Measurements from ENCODE around the gene OSBPL10. TPM values are rescaled to one million over a fixed set of nuclear protein-coding genes. Genes with fewer than 3 reads are reported as not detected.
"Not testable (repeated sequence)": the region's sequence is repeated elsewhere in the genome, so short reads cannot be mapped to it uniquely, and the experiment has no call there.

Gene OSBPL10
- total and polyA plus RNA-seq, 2 of the 8 experiments (the other 6 are each of a cell fraction or from before 2014, with no cell fraction given): 26.2 to 86.7 TPM

DNA sequence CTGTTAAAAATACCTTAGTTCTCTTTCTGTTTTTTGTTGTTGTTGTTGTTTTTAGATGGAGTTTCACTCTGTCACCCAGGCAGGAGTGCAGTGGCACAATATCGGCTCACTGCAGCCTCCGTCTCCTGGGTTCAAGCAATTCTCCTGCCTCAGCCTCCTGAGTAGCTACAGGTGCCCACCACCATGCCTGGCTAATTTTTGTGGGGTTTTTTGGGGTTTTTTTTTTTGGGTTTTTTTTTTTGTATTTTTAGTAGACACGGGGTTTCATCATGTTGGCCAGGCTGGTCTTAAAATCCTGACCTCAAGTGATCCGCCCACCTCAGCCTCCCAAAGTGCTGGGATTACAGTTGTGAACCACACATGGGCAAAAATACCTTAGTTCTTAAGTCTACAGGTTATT lies 120.4 kb downstream of the OSBPL10 start:
- POLR2A ChIA-PET (ENCODE audit: partially characterized antibody); FAIRE-seq: not testable (repeated sequence)

More for the DNA sequence above, 120.4 kb downstream of the OSBPL10 start:
- H3K9me3 ChIP-seq (ENCODE audit: insufficient read depth in 2 of 2, low read depth in 1 of 2, low read length in 1 of 2); H3K9ac ChIP-seq (replicated peaks in 1 of 4; ENCODE audit: extremely low read depth in 1 of 4, low read depth in 3 of 4, low read length in 3 of 4); H3K79me1 ChIP-seq (ENCODE audit: low read depth, low read length); H4K20me1 ChIP-seq (replicated peaks in 1 of 2; ENCODE audit: control insufficient read depth in 1 of 2, insufficient read depth in 2 of 2, low read length in 2 of 2); H2BK12ac ChIP-seq (ENCODE audit: low read depth, low read length); H3K36me3 ChIP-seq (ENCODE audit: control insufficient read depth in 2 of 4, insufficient read depth in 4 of 4, low read length in 3 of 4); CTCF ChIA-PET (ENCODE audit: partially characterized antibody); H4K91ac ChIP-seq (replicated peaks; ENCODE audit: insufficient read length, low read length); H3K18ac ChIP-seq (ENCODE audit: extremely low read depth, low read length); H3K23me2 ChIP-seq (ENCODE audit: low read depth, low read length); H2AFZ ChIP-seq (ENCODE audit: low read length); H2AK5ac ChIP-seq (ENCODE audit: low read depth, low read length); H3K4ac ChIP-seq (replicated peaks; ENCODE audit: insufficient read length, low read depth, low read length); H3K4me3 ChIP-seq (ENCODE audit: extremely low read depth in 1 of 4, insufficient read depth in 2 of 4, low read depth in 3 of 4, low read length in 4 of 4); H4K8ac ChIP-seq (ENCODE audit: extremely low read depth, insufficient read depth, low read length); H3K23ac ChIP-seq (ENCODE audit: insufficient read length); DNase-seq (ENCODE audit: low read depth in 1 of 2, low spot score in 2 of 2); H3K27ac ChIP-seq (ENCODE audit: low read depth, low read length); H3K56ac ChIP-seq (replicated peaks; ENCODE audit: insufficient read length, low read depth, low read length); H2BK15ac ChIP-seq (ENCODE audit: low read length); H3K4me1 ChIP-seq (replicated peaks in 1 of 4; ENCODE audit: control insufficient read depth in 3 of 4, insufficient read depth in 4 of 4, low read length in 3 of 4); H2BK5ac ChIP-seq (ENCODE audit: low read depth, low read length); H3K14ac ChIP-seq (ENCODE audit: insufficient read length); H2BK20ac ChIP-seq (ENCODE audit: low read length); H3K27me3 ChIP-seq (replicated peaks in 1 of 4; ENCODE audit: control insufficient read depth in 3 of 4, extremely low read depth in 1 of 4, insufficient read depth in 3 of 4, low read length in 3 of 4); H2BK120ac ChIP-seq (replicated peaks; ENCODE audit: low read depth, low read length); H3K4me2 ChIP-seq (ENCODE audit: insufficient read depth in 1 of 2, low read depth in 2 of 2, low read length in 2 of 2); H4K5ac ChIP-seq (ENCODE audit: insufficient read length, low read depth, low read length): not testable (repeated sequence)
- WGBS, 2 experiments (ENCODE audit: extremely low coverage in 1 of 2, insufficient coverage in 1 of 2, insufficient read length in 1 of 2, insufficient replicate concordance in 2 of 2, low coverage in 1 of 2, low lambda C conversion rate in 2 of 2, missing lambda C conversion rate in 1 of 2): 97% methylated on average over 4 of the region's 4 CpGs; no CpG with 5 or more reads in 1 of the 2 experiments
- H3K79me2 ChIP-seq (ENCODE audit: control insufficient read depth in 1 of 2, insufficient read depth in 2 of 2, low read length in 2 of 2): peaks cover 0 to 24% of the 10 kb centered on the region in 2 experiments; a peak in 2 of 4 replicates
